HG02763 (cell line): ENCODE data around the gene CLCNKB.
"Not testable (repeated sequence)": the region's sequence is repeated elsewhere in the genome, so short reads cannot be mapped to it uniquely, and the experiment has no call there.

ENCODE experiments used
- ATAC-seq: cut with Tn5 transposase; IDR thresholded peaks from one replicate; pipeline ENCODE4 v1.9.1; 2021; ENCODE audit warnings: mild to moderate bottlenecking, moderate library complexity; ENCODE audit not compliant: unreplicated experiment

Gene CLCNKB

GRCh38 chr1:16014509-16015482, 28.8 kb upstream of the CLCNKB start:
- ATAC-seq = no peak

GRCh38 chr1:16015491-16015890, 28.1 kb upstream of the CLCNKB start:
- ATAC-seq = no peak

- ATAC-seq = no peak
Observed at GRCh38 chr1:16015960-16016901, 27.4 kb upstream of the CLCNKB start.

GRCh38 chr1:16017076-16017460, 26.5 kb upstream of the CLCNKB start:
- no peak for ATAC-seq

- ATAC-seq = no peak
Observed at GRCh38 chr1:16017461-16018303, 25.9 kb upstream of the CLCNKB start, which contains the start of gene HSPB7. Gene HSPB7, minus strand, starts transcription at chr1:16018043. Its CDS starts 80 bp downstream, at chr1:16017963.

- ATAC-seq = no peak
Observed at GRCh38 chr1:16018308-16018707, 25.3 kb upstream of the CLCNKB start.

- no peak for ATAC-seq
Observed at GRCh38 chr1:16018749-16019643, 24.6 kb upstream of the CLCNKB start.

GRCh38 chr1:16019644-16020277, 23.8 kb upstream of the CLCNKB start:
- ATAC-seq = no peak

GRCh38 chr1:16020325-16020724, 23.3 kb upstream of the CLCNKB start:
- no peak for ATAC-seq

- ATAC-seq = not testable (repeated sequence)
Observed at GRCh38 chr1:16020878-16021277, 22.7 kb upstream of the CLCNKB start.

GRCh38 chr1:16021681-16022080, 21.9 kb upstream of the CLCNKB start, which contains the start of gene CLCNKA:
Gene CLCNKA, plus strand, starts transcription at chr1:16022036. Its CDS starts 584 bp downstream, at chr1:16022620.
- ATAC-seq = no peak

GRCh38 chr1:16022393-16022792, 21.2 kb upstream of the CLCNKB start:
- ATAC-seq = no peak

GRCh38 chr1:16023050-16023653, 20.4 kb upstream of the CLCNKB start:
- ATAC-seq = no peak

- ATAC-seq = not testable (repeated sequence)
Observed at GRCh38 chr1:16026302-16026701, 17.3 kb upstream of the CLCNKB start.

GRCh38 chr1:16026723-16027484, 16.7 kb upstream of the CLCNKB start:
- no peak for ATAC-seq

GRCh38 chr1:16028237-16029002, 15.2 kb upstream of the CLCNKB start:
- no peak for ATAC-seq

GRCh38 chr1:16029003-16029268, 14.6 kb upstream of the CLCNKB start:
- not testable (repeated sequence) for ATAC-seq
